ENCODE measurements around the gene FAM81A.

Gene FAM81A

DNA sequence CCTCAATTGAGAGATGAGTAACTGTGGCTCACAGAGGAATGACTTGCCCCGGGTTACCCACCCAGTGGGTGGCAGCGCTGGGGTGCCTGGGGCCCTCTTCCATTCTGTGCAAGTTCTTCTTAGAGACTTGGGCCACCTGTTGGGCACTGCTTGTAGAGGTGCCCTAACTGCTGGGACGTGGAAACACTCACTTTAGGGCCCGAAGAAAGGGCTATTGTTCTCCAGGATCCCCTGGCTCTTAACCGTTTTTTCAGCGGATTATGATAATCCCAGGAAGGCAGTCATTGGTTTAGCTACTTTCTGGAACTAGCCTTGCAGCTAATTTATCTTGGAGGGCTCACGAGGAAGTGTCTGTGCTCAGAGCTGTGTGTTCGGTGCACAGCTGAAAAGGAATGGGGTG lies 107.6 kb downstream of the FAM81A start:
- no peak for DNase-seq

DNA sequence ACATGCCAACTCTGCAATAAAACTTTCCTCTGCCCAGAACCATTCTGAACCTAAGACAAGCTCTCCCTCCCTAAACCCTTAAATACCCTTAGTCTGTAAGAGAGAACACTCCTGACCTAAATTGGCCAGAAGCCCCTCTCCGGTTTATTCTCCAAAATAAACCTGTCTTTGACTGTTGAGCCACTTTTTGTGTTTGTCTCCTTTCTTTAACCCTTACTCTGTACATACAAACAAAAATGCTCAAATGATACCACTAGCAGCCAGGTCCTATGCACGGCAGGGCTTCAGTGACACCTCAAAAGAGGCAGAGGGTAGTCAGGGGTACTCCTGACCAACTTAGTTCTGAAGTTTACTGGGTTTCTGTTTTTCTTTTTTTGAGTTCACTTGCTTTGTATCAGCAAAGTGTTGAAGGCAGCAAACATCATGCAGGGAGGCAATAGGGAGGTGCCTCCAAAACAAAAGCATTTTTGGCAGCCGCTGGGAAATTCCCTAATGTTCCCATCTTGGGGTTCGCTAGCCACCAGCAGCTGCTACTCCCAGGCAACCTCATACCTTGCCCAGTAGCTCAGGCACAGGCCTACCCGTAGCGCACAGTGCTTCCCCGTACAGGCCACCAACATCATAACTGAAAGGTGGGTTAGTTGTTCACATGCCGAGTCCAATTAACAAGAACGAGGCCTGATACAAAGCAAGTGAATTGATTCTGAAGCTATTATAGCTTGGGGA lies 110.7 kb downstream of the FAM81A start:
- DNase-seq, result no peak

DNA sequence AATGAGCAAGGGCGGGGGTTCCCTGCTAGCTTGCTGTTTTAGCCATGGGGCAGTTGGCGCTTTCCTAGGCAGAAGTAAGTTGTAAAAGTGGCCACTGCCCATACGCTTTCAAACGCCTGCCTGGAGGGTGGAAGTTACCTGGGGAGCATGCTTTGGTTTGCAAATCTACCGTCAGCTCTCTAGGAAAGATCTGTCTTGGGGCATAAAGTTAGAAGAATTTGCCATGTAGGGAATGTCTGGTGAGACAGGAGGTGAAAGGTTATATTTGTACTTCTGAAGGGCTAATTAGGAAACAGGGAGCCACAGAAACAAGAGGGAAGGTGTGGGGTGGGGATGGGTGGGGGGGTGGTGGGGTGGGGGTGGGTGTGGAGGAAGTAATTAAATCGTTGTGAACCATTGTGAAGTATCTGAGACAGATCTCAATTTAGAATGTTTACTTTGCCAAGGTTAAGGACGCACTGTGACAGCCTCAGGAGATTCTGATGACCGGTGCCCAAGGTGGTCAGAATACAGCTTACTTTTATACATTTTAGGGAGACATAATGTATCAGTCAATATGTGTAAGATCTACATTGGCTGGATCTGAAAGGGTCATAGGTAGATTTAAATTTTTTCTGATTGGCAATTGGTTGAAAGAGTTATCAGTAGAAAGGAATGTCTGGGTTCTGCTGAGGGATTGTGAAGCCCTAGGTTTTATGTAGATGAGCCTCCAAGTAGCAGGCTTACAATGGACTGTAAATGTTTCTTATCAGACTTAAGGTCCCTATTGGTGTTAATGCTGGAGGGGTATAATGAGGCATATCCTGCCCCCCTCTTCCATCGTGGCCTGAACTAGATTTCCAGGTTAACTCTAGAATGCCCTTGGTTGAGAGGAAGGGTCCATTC lies 111.6 kb downstream of the FAM81A start:
- DNase-seq, result no peak

DNA sequence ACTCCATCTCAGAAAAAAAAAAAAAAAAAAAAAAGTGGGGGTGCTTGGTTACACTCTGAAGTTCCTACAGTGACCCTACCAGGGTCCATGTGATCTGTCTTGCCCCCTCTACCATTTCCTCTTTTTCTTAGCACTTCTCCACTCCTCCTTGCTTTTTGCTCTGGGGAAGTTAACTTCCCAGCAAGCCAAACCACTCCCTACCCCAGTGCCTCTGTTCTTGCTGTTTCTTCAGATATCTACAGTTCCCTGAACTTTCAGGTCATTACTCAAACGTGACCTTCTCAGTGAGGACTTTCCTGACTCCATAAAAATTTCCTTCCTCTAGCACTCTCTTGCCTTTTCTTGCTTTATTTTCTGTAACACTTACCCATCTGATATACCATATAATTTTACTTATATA lies 112.5 kb downstream of the FAM81A start:
- DNase-seq, result no peak

DNA sequence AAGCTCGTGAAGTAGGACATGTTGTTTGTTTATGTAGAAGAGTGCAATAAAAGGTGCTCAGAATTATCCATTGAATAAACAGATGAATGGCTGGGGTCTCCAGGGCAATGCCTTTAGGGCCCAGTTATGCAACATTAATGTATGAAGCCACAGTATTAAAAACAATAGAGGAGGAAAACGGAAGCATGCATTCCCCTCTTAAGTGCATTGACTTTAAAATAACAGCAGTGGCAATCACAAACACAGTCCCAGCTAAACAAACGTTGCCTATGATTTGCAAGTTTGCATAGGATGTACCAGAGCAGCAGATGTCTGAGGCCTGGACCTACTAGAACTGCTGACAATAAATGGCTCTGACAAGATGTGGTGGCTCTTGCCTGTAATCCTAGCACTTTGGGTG lies 113.0 kb downstream of the FAM81A start:
- no peak for DNase-seq

DNA sequence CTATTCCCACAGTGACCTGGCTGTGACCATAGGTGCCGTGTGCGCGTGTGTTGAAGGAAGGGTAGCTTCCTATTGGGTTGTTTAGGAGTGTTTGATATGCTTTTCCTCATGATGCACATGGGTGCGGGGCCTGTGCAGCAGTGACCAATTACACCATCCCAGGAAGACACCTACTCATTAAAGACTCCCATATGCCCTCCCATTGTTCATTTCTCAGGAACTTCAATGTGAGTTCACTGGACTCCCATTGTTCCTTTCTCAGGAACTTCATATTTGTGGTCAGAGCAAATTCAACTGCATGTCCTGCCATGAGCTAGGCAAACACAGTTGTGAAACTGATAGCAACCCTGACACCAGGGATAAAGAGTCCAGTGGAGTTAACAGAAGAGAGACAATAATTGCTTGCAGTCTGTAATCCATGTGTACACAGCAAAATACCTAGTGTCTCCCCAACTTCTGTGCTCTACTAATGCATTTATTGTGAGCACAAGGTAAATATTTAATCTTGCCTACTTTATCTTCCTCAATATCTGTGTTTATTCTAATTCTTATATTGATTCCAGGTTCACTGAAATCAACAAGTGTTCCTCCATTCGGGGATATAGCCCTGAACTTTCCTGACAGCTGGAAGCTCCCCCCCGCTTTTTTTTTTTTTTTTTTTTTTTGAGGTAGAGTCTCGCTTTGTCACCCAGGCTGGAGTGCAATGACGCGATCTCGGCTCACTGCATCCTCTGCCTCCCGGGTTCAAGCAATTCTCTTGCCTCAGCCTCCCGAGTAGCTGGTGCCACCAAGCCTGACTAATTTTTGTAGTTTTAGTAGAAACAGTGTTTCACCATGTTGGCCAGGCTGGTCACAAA lies 116.1 kb downstream of the FAM81A start:
- DNase-seq, result no peak

DNA sequence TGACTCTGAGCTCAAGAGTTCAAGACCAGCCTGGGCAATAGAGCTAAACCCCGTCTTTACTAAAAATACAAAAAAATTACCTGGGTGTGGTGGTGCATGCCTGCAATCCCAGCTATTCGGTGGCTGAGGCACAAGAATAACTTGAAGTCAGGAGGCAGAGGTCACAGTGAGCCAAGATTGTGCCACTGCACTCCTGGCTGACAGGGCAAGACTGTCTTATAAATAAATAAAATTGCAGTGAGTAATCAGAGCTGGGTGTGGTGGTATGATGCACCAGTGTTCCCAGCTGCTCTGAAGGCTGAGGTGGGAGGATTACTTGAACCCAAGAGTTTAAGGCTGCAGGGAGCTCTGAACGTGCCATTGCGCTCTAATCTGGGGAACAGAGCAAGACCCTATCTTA lies 117.7 kb downstream of the FAM81A start:
- DNase-seq, result no peak

DNA sequence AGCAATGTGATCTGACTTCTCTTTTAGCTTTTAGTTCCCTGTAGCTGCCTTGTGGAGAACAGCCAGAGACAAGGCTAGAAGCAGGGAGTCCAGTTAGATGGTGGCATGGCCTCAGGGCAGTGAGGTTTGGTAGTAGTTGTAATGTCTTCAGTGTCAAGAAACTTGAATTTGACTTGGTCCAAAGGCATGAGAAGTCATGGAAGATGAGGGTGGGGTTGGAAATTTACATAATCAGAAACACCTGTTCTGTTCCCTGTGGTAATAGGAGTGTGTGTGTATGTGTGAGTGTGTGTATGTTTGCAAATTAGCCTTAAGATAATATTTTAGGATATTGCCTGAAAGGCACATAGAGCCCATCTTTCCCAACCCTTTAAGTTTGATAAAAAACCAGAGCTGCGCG lies 118.4 kb downstream of the FAM81A start:
- DNase-seq, result no peak

DNA sequence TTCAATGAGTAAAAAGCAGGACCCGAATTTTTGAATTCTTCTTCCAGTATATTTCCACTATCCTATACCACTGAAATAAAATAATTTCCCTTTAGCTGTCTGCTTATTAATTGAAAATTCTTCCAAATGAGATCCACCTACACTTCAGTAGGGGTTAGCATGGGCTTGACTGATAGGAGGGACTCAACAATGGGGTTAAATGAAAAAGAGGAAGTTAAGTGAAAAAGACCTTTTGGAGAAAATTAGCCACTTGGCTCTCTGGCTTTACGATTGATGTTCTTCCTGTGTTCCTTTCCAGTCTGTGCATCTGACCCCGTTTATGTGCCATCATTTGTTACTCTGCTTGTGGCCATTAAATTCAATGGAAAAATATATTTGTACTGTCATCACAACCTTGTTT lies 119.6 kb downstream of the FAM81A start:
- no peak for DNase-seq

DNA sequence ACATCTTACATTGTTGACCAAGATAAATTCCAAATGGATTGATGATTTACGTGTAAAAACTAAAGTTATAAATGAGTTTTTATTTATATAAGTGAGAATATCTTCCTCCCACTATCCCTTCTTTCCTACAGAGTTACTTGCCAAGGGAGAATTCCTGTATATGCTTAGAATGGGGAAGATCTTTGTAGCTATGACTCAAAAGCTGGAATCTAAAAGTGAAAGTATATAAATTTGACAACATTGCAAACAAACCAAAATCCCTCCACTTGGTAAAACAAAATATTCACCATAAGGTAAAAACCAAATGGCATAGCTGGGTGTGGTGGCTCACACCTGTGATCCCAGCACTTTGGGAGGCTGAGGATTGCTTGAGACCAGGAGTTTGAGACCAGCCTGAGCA lies 120.9 kb downstream of the FAM81A start:
- DNase-seq, result no peak

DNA sequence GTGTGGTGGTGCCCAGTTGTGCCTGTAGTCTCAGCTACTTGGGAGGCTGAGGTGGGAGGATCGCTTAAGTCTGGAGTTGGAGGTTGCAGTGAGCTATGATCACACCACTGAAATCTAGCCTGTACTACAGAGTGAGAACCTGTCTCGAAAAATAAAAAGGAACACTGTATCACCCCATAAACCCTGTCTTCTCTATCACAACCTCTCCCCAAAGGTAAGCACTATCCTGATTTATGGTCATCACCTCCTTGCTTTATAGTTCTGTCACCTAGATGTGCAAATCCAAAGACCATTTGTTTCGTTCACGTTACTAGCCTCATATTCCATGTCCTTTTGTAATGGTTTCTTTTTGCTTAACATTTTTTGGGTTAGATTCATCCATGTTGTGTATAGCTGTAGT lies 123.6 kb downstream of the FAM81A start:
- no peak for DNase-seq

DNA sequence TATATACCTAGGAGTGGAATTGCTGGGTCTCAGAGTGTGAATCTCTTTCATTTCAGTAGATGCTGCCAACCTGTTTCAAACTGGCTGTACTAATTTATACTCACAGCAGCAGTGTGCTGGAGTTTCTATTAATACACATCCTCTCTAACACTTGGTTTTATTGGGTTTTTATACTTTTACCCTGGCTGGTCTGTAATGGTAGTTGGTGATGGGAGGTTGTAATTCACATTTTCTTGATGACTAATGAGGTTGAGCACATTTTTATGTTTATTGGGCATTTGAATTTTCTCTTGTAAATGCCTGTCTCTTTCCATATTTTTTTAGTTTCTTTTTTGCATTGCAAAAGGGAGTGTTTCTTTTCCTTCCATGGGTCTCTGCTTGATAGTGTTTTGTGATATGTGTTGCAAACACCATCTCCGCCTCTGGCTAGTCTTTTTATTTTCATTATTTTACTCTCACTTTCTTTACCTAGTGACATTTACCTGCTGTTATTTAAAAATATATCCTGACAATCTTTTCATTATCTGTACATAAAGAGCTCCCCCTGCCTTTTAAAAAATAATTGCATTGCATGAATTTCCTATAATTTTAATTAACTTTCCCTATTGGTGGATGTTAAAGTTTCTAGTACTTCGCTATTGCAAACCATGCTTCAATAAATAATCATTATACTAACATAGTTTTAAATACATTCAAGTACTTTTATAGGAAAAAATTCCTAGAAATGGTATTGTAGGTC lies 124.6 kb downstream of the FAM81A start:
- DNase-seq, result no peak

DNA sequence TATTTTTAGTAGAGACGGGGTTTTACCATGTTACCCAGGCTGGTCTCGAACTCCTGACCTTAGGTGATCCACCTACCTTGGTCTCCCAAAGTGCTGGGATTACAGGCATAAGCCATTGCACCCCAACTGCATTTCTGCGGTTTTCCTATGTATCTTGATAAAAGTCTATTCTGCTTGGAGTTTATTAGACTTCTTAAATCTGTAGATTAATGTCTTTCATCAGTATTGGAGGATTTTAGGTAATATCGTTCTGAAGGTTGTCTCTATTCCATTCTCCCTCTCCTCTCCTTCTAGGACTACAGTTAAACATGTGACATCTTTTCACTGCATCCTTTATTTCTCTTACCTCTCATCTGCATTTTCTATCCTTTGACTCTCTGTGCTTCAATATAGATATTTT lies 127.3 kb downstream of the FAM81A start:
- DNase-seq, result no peak

DNA sequence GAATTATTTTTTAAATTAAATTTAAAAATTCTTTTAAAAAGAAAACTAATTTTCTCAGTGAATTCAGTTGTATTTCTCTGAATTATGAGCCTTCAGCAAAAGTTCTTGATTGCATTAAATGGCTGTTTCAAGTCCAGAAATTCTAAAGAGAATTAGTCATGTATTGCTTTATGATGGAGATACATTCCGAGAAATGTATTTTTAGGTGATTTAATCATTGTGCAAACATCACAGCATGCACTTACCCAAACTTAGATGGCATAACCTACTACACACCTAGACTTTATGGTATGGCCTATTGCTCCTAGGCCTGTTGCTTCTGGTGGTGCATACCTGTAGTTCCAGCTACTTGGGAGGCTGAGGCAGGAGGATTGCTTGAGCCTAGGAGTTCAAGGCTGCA lies 129.3 kb downstream of the FAM81A start:
- no peak for DNase-seq

DNA sequence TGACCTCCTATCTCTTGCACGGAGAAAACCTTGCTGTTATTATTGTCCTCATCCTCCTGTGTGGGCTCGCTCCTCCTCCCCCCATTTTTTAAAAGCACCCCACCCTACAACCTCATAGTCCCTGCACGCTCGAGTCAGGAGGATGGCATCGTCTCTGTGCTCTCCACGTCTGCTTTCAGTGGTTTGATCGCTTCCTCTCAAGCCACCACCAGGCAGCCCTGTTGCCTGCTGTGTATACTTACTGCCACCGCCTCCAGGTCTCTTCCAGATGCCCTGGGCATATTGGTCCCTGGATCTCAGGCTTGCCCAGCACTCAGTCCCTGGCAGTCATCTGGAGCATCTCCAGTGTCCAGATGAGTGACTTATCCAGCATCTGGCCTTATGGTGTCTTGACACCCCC lies 131.5 kb downstream of the FAM81A start:
- DNase-seq, result no peak

DNA sequence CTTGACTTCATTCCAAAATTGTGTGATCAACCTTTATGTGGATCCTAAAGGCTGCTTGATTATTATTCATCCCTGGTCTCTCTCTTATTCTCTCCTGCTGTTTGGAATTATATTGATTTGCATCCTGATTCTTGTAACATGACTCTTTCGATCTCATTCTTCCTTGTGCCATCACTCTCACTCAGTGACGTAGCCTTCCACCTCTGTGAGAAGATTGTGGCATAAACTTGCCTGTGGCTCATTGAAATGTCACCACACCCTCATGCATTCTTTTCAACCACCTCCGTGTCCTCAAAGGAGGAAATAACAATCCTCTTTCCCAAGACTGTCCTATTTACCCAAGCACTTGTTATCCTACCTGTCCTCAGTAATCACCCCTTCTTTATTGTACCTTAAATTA lies 132.3 kb downstream of the FAM81A start:
- no peak for DNase-seq

DNA sequence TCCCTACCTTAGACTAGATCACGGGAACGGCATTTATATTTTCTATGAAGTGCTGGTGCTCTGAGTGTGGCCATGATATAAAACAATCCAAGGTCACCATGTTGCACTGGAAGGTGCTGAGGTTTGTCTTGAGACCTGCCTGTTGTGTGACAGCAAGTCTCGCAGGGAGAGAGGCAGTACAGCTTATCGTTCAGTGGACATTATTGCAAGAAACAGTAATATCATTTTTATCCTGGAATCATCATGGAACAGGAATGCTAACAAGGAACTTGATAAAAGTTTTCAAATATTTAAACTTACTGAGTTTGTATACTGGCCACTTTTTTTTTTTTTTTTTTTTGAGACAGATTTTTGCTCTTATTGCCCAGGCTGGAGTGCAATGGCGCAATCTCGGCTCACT lies 133.6 kb downstream of the FAM81A start:
- DNase-seq, result no peak

Measured in AML-193 (cell line).